ENCODE data around the gene OR2T27. TPM values are rescaled to one million over a fixed set of nuclear protein-coding genes. Genes with fewer than 3 reads are reported as not detected.

Gene OR2T27
- total RNA-seq, 1 experiment from 2014 or later = not detected

DNA sequence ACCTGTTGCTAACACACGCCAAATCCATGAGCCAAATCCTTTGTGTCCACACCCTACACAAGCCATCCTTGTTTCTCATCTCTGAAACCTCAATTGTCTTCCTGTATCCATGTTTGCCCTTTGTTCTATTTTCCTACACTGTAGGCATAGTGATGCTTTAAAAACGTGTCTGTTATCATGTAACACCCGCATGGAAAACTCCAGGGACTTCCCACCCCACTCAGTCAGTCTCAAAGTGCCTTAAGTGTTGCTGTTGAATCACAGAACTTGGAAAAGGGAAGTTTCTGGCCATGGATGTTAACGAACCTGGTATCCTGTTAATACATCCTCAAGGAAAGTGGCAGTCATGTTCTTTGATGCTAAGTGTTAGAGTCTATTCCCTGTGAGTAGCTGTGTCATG, 30.2 kb downstream of the OR2T27 start:
- CTCF ChIA-PET = no interaction called here
- H2AFZ ChIP-seq (ENCODE audit: low read depth, low read length, poor library complexity, severe bottlenecking) = no peak overlapping the region
- POLR2A ChIA-PET = no interaction called here
- H3K27me3 ChIP-seq (ENCODE audit: insufficient read depth, low read length) = no peaks in the 10 kb centered on the region
- no peaks in the 10 kb centered on the region for H3K9me2 ChIP-seq (ENCODE audit: insufficient read depth)
- H3K27ac ChIP-seq (ENCODE audit: low read depth, low read length) = no peak overlapping the region
- H3K79me2 ChIP-seq (ENCODE audit: insufficient read depth, low read length) = no peaks in the 10 kb centered on the region
- H3K4me2 ChIP-seq (ENCODE audit: low read length) = no peak overlapping the region
- DNase-seq (ENCODE audit: low read depth, low spot score) = no peak
- H3K9ac ChIP-seq (ENCODE audit: low read length) = no peak overlapping the region
- no peaks in the 10 kb centered on the region for H3K4me1 ChIP-seq (ENCODE audit: control insufficient read depth in 1 of 2, insufficient read depth in 2 of 2, low read length in 2 of 2)
- ATAC-seq = no peak
- intact Hi-C loops (cut with micrococcal nuclease) = no loop called here
- H3K9me3 ChIP-seq (ENCODE audit: control insufficient read depth in 1 of 2, insufficient read depth in 1 of 2, low read depth in 1 of 2, low read length in 2 of 2) = no peaks in the 10 kb centered on the region
- H4K20me1 ChIP-seq (ENCODE audit: insufficient read depth) = no peaks in the 10 kb centered on the region
- RAD21 ChIA-PET (ENCODE audit: low non-redundant PET in 1 of 2, low total read pairs in 2 of 2, uncharacterized antibody in 2 of 2, unreplicated experiment in 2 of 2) = no interaction called here
- TF ChIP-seq SRF (IDR thresholded peaks at IDR 0.05; ENCODE audit: low read depth) (no peak), ZFX (IDR thresholded peaks at IDR 0.05) (no peak), EZH2phosphoT487 (IDR thresholded peaks at IDR 0.05; ENCODE audit: borderline replicate concordance) (no peak), ATF3 (IDR thresholded peaks at IDR 0.05) (no peak), RAD21 (IDR thresholded peaks at IDR 0.05; ENCODE audit: low read depth) (no peak), ZNF274 (IDR thresholded peaks at IDR 0.05; ENCODE audit: low read depth, low read length) (no peak), POLR2AphosphoS5 (IDR thresholded peaks at IDR 0.05; ENCODE audit: low read depth, low read length) (no peak), SP1 (IDR thresholded peaks at IDR 0.05; ENCODE audit: low read depth) (no peak), JUND (IDR thresholded peaks at IDR 0.05) (no peak), MAX (IDR thresholded peaks at IDR 0.05) (no peak), TCF7L2 (IDR thresholded peaks at IDR 0.05; ENCODE audit: borderline replicate concordance, extremely low read depth, insufficient read depth, insufficient read length) (no peak), CBX3 (IDR thresholded peaks at IDR 0.05; ENCODE audit: low read depth) (no peak), EGR1 (IDR thresholded peaks at IDR 0.05; ENCODE audit: low read depth) (no peak), ELF1 (IDR thresholded peaks at IDR 0.05; ENCODE audit: borderline replicate concordance, low read depth) (no peak)
- TF ChIP-seq, protein P1, sequence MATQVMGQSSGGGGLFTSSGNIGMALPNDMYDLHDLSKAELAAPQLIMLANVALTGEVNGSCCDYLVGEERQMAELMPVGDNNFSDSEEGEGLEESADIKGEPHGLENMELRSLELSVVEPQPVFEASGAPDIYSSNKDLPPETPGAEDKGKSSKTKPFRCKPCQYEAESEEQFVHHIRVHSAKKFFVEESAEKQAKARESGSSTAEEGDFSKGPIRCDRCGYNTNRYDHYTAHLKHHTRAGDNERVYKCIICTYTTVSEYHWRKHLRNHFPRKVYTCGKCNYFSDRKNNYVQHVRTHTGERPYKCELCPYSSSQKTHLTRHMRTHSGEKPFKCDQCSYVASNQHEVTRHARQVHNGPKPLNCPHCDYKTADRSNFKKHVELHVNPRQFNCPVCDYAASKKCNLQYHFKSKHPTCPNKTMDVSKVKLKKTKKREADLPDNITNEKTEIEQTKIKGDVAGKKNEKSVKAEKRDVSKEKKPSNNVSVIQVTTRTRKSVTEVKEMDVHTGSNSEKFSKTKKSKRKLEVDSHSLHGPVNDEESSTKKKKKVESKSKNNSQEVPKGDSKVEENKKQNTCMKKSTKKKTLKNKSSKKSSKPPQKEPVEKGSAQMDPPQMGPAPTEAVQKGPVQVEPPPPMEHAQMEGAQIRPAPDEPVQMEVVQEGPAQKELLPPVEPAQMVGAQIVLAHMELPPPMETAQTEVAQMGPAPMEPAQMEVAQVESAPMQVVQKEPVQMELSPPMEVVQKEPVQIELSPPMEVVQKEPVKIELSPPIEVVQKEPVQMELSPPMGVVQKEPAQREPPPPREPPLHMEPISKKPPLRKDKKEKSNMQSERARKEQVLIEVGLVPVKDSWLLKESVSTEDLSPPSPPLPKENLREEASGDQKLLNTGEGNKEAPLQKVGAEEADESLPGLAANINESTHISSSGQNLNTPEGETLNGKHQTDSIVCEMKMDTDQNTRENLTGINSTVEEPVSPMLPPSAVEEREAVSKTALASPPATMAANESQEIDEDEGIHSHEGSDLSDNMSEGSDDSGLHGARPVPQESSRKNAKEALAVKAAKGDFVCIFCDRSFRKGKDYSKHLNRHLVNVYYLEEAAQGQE (IDR thresholded peaks at IDR 0.05; ENCODE audit: low read depth) = no peak
- TF ChIP-seq, protein P2, sequence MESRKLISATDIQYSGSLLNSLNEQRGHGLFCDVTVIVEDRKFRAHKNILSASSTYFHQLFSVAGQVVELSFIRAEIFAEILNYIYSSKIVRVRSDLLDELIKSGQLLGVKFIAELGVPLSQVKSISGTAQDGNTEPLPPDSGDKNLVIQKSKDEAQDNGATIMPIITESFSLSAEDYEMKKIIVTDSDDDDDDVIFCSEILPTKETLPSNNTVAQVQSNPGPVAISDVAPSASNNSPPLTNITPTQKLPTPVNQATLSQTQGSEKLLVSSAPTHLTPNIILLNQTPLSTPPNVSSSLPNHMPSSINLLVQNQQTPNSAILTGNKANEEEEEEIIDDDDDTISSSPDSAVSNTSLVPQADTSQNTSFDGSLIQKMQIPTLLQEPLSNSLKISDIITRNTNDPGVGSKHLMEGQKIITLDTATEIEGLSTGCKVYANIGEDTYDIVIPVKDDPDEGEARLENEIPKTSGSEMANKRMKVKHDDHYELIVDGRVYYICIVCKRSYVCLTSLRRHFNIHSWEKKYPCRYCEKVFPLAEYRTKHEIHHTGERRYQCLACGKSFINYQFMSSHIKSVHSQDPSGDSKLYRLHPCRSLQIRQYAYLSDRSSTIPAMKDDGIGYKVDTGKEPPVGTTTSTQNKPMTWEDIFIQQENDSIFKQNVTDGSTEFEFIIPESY (IDR thresholded peaks at IDR 0.05; ENCODE audit: extremely low read depth, insufficient replicate concordance, low read length) = no peak
- H3K36me3 ChIP-seq (ENCODE audit: control insufficient read depth in 1 of 2, insufficient read depth in 2 of 2, low read length in 2 of 2) = no peaks in the 10 kb centered on the region
- H3K4me3 ChIP-seq (replicated peaks in 1 of 2; ENCODE audit: low read depth in 1 of 2, low read length in 2 of 2) = no peak overlapping the region
- BruUV-seq (replicated peaks) = no TSS peak

Data from HCT116 (cell line).